Endothelial cell of umbilical vein (primary cell): ENCODE results near the gene SMARCC2. TPM values are rescaled to one million over a fixed set of nuclear protein-coding genes. Genes with fewer than 3 reads are reported as not detected.

Experiments used
- BruUV-seq: library from RNA; stranded (reverse); fragments of 400-500 nt; replicated peaks from 2 replicates; lab custom pipeline; 2021; lab: Mats Ljungman, UMichigan
- CTCF ChIA-PET: fragments of 300-600, 350-600 bp; sonication (Branson Sonifier 250); formaldehyde crosslinking; loops from one replicate; lab custom pipeline; 2021; ENCODE audit warnings: antibody characterized with exemption, inconsistent platforms; lab: Charles Lee
- POLR2A ChIA-PET: fragments of 300-600, 350-600 bp; sonication (Branson Sonifier 250); formaldehyde crosslinking; loops from one replicate; lab custom pipeline; 2021; ENCODE audit warnings: antibody characterized with exemption, inconsistent platforms; lab: Charles Lee
- DNase-seq: peaks from one replicate; pipeline ENCODE4 v3.0.0-alpha.2; 2011; ENCODE audit warnings: low read depth, low spot score
- FAIRE-seq: peaks from 2 replicates; lab custom pipeline; 2011; peaks lifted over from hg19 to GRCh38; lab: Jason Lieb, UNC
- H2AFZ ChIP-seq: 2 replicates; pipeline ENCODE4 v1.6.0; 2012; ENCODE audit warnings: low read depth, low read length, control low read depth, inconsistent platforms
- H3K27ac ChIP-seq: 2 replicates; pipeline ENCODE4 v1.5.1; 2011; ENCODE audit warnings: low read depth, mild to moderate bottlenecking, control low read depth, low read length, moderate library complexity; ENCODE audit not compliant: insufficient read depth
- H3K27me3 ChIP-seq, 2 experiments: 2 replicates each; pipeline versions ENCODE4 v1.6.0 to v1.6.1; 2011; ENCODE audit warnings: low read length in 2 of 2, mixed read lengths in 1 of 2; ENCODE audit not compliant: control insufficient read depth in 2 of 2, insufficient read depth in 2 of 2
- H3K36me3 ChIP-seq, 2 experiments: 2 replicates in 1 of 2; 3 replicates in 1 of 2; pipeline ENCODE4 v1.5.1; 2011; ENCODE audit warnings: low read length in 2 of 2, mild to moderate bottlenecking in 1 of 2, moderate library complexity in 1 of 2; ENCODE audit not compliant: control insufficient read depth in 2 of 2, insufficient read depth in 2 of 2; ENCODE audit errors: extremely low read depth in 1 of 2
- H3K4me1 ChIP-seq: 3 replicates; pipeline ENCODE4 v1.5.1; 2011; ENCODE audit warnings: mild to moderate bottlenecking, low read length; ENCODE audit not compliant: control insufficient read depth, insufficient read depth; ENCODE audit errors: extremely low read depth
- H3K4me2 ChIP-seq: 2 replicates; pipeline ENCODE4 v1.6.1; 2011; ENCODE audit warnings: low read length, control low read depth, mixed read lengths; ENCODE audit not compliant: insufficient read depth
- H3K4me3 ChIP-seq, 3 experiments: fragments of 200-600 bp in 1 of 3; sonication (generic), shearing (Covaris generic) in 1 of 3; replicated peaks in 1 of 3; 2 replicates each; pipeline ENCODE4 v1.5.1; 2011 to 2016; ENCODE audit warnings: control low read depth in 3 of 3, low read length in 3 of 3, mild to moderate bottlenecking in 2 of 3, inconsistent platforms in 1 of 3, low read depth in 1 of 3, moderate library complexity in 1 of 3; ENCODE audit not compliant: insufficient read depth in 1 of 3
- H3K79me2 ChIP-seq: 2 replicates; pipeline ENCODE4 v1.6.0; 2012; ENCODE audit warnings: low read length, inconsistent platforms; ENCODE audit not compliant: control insufficient read depth, insufficient read depth
- H3K9ac ChIP-seq: replicated peaks from 2 replicates; pipeline ENCODE3; 2011; ENCODE audit warnings: low read length, control low read depth; ENCODE audit not compliant: insufficient read depth; ENCODE audit errors: extremely low read depth
- H3K9me1 ChIP-seq: replicated peaks from 3 replicates; pipeline ENCODE4 v1.6.0; 2011; ENCODE audit warnings: mild to moderate bottlenecking, low read length; ENCODE audit not compliant: control insufficient read depth, insufficient read depth; ENCODE audit errors: extremely low read depth
- H3K9me3 ChIP-seq: replicated peaks from 2 replicates; pipeline ENCODE4 v1.5.1; 2012; ENCODE audit warnings: low read length, inconsistent platforms; ENCODE audit not compliant: control insufficient read depth, insufficient read depth
- H4K20me1 ChIP-seq: replicated peaks from 2 replicates; pipeline ENCODE3; 2011; ENCODE audit warnings: mild to moderate bottlenecking, low read length; ENCODE audit not compliant: control insufficient read depth, insufficient read depth; ENCODE audit errors: extremely low read depth
- JUN ChIP-seq: IDR thresholded peaks from 2 replicates; pipeline ENCODE4 v1.6.1; 2011; ENCODE audit warnings: borderline replicate concordance, low read depth; ENCODE audit not compliant: insufficient read length, insufficient read depth
- MYC ChIP-seq: IDR thresholded peaks from one replicate; pipeline ENCODE4 v1.6.1; 2011; ENCODE audit warnings: mild to moderate bottlenecking, low read depth, low read length
- POLR2A ChIP-seq: IDR thresholded peaks from 2 replicates; pipeline ENCODE4 v1.6.1; 2012; ENCODE audit warnings: low read depth, mild to moderate bottlenecking, control low read depth, low read length
- POLR2AphosphoS5 ChIP-seq: IDR thresholded peaks from 2 replicates; pipeline ENCODE4 v1.6.1; 2012; ENCODE audit warnings: low read depth, mild to moderate bottlenecking, control low read depth, low read length, moderate library complexity; ENCODE audit not compliant: insufficient read depth
- dilution Hi-C: fragments of 300-500 bp; cut with MboI; formaldehyde crosslinking; loops from one replicate; pipeline ENCODE4 v1.15.0; 2019; ENCODE audit warnings: low sequenced_read_pairs; ENCODE audit not compliant: extremely low pct_ligation_motif_present
- intact Hi-C: fragments of 100-400 bp; cut with micrococcal nuclease; formaldehyde crosslinking; loops from one replicate; pipeline ENCODE4 v1.10.0; 2022
- polyA plus RNA-seq, 4 experiments: library from polyadenylated mRNA; depleted of rRNA in 3 of 4; stranded (reverse) in 3 of 4; unstranded in 1 of 4; fragments of >200 nt; gene quantifications; 2 replicates each; pipeline versions ENCODE4 v1.2.1 to v1.2.3, GENCODE V29; 2011 to 2012; ENCODE audit warnings: missing spikeins in 1 of 4
- total RNA-seq: library from RNA; stranded (reverse); gene quantifications from 2 replicates; pipeline ENCODE4 v1.2.3, GENCODE V29; 2021
- TF ChIP-seq, protein P1 (sequence below): IDR thresholded peaks from 2 replicates; pipeline ENCODE4 v1.6.1; 2011; ENCODE audit not compliant: insufficient read depth, insufficient read length

The SMARCC2 gene
- total and polyA plus RNA-seq, 2 donors (not counting 3 experiments of a cell fraction or from before 2014, with no cell fraction given): 51.9 to 121 TPM

DNA sequence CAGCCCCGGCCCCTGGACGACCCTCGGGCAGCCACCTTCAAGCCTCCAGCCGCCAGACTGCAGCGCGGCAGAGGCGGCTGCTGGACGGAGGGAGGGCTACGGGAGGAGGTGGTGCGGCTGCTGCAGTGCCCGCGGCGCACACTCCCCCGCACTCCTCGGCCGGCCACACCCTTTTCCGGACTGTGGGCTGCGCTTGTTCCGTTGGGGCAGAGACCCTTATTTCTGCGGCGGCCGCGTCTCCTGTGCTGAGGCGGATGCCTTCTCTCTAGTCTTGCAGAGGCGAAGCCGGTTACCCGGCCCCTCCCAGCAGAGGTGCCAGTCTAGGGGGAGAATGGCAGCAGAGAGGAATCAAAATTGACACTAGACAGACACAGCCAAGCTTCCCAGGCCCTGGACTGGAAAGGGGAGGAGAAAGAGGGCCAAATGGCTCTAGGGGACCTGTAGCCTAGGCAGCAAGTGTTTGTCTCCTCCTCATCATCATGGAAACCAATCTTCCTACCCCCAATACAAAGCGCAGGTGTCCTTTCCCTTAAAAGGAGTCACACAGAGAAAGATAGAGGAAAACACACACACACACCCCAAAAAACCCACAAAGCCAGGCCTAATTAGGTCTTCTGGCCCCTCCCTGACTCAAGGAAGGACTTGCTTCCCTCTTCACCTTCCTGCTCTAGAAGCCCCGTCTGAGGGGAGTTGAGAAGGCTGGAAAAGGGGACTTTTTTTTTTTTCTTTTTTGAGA, 59.9 kb downstream of the SMARCC2 start:
- H3K9ac ChIP-seq: peak overlapping the region; percentile 66
- no peaks in the 10 kb centered on the region for H3K9me3 ChIP-seq
- peaks cover 19% of the 10 kb centered on the region for H3K79me2 ChIP-seq
- peaks cover 28% of the 10 kb centered on the region for H3K4me1 ChIP-seq
- TF ChIP-seq POLR2AphosphoS5 (peak; percentile 70), MYC (no peak), JUN (no peak), POLR2A (peak; percentile 32)
- TF ChIP-seq, protein P1, sequence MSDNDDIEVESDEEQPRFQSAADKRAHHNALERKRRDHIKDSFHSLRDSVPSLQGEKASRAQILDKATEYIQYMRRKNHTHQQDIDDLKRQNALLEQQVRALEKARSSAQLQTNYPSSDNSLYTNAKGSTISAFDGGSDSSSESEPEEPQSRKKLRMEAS: no peak
- ChIA-PET POLR2A (interaction anchor here (0.6 to 2.3 kb wide), 2 partner anchors 29 to 206 kb away, joined by 3 to 38 read pairs; partner anchors contain the start of gene MYL6), CTCF (interaction anchor here (1.0 to 3.1 kb wide), 2 partner anchors 11 to 60 kb away, joined by 4 to 31 read pairs; partner anchors contain the start of gene ZC3H10)
- DNase-seq (peak; percentile 51), FAIRE-seq (peak; percentile 73)
- H4K20me1 ChIP-seq: no peaks in the 10 kb centered on the region
- dilution Hi-C loops (no loop called here), intact Hi-C loops (no loop called here)
- BruUV-seq: no TSS peak
- H3K9me1 ChIP-seq: no peaks in the 10 kb centered on the region
- peak overlapping the region; percentile 54 for H3K4me2 ChIP-seq
- peak overlapping the region; percentile 63 to 75 (median 68) for H3K4me3 ChIP-seq
- H3K27me3 ChIP-seq: no peaks in the 10 kb centered on the region
- H3K27ac ChIP-seq: no peak overlapping the region
- peaks cover 9 to 33% of the 10 kb centered on the region in 2 experiments for H3K36me3 ChIP-seq
- H2AFZ ChIP-seq: peak overlapping the region; percentile 16

DNA sequence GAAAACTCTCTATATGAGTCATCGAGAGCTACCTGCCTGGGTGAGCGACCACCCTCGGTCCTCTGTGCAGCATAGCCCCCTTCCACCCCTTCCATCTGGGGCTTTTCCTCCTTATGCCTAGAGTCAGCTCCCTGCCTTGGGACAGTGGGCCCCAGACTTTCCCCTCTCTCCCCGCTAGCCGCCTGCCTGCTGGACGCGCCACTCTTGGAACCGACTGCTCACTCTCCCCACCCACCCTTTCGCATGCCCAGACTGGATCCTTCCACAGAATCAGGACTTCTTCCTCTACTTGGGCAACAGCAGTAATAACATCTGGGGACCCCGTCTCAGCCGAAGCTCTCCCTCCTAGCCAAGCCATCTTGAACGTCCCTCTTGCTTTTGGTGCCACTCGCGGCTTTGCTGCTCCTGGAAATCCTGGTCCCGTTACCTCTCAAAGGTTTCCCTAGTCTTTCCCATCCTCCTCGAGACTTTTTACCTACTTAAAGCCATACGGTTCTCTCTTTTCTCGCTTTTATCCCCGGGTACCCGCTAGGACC, 60.5 kb downstream of the SMARCC2 start:
- H3K9me1 ChIP-seq: no peaks in the 10 kb centered on the region
- no TSS peak for BruUV-seq
- H3K79me2 ChIP-seq: peaks cover 19% of the 10 kb centered on the region
- peak overlapping the region; percentile 23 for H3K27ac ChIP-seq
- peaks cover 9 to 28% of the 10 kb centered on the region in 2 experiments for H3K36me3 ChIP-seq
- peaks cover 28% of the 10 kb centered on the region for H3K4me1 ChIP-seq
- TF ChIP-seq, protein P1: no peak
- ChIA-PET CTCF (interaction anchor here (0.9 to 3.1 kb wide), 14 partner anchors 8 to 390 kb away, joined by 3 to 40 read pairs (median 6); partner anchors contain the start of genes MYL6, MYL6B, RNF41 and SMARCC2), POLR2A (interaction anchor here (0.6 to 2.6 kb wide), 9 partner anchors 10 to 206 kb away, joined by 3 to 38 read pairs (median 6); partner anchors contain the start of genes MYL6, PA2G4, RNF41 and ZC3H10)
- intact Hi-C loops (loop anchor here (1.0 kb wide), 1 partner anchor 24 kb away; the partner anchor contains the start of gene MYL6B), dilution Hi-C loops (no loop called here)
- H3K4me2 ChIP-seq: peak overlapping the region; percentile 54
- H3K9me3 ChIP-seq: no peaks in the 10 kb centered on the region
- peak overlapping the region; percentile 66 for H3K9ac ChIP-seq
- peak overlapping the region; percentile 63 to 75 (median 68) for H3K4me3 ChIP-seq
- H4K20me1 ChIP-seq: no peaks in the 10 kb centered on the region
- DNase-seq: peak; percentile 44
- peak overlapping the region; percentile 16 for H2AFZ ChIP-seq
- FAIRE-seq: peak; percentile 67
- no peaks in the 10 kb centered on the region for H3K27me3 ChIP-seq
